Urinary bladder (tissue), 4 donors: Measurements from ENCODE around the gene ZNF544. TPM values are rescaled to one million over a fixed set of nuclear protein-coding genes. Genes with fewer than 3 reads are reported as not detected.
"Not testable (repeated sequence)": the region's sequence is repeated elsewhere in the genome, so short reads cannot be mapped to it uniquely, and the experiment has no call there.

Experiments
- DNase-seq: peaks from one replicate; pipeline ENCODE4 v3.0.0-alpha.2; 2015; ENCODE audit errors: extremely low spot score
- H3K27ac ChIP-seq: one replicate; pipeline ENCODE4 v1.5.1; 2013; ENCODE audit warnings: low read depth, mild to moderate bottlenecking, moderate library complexity
- H3K36me3 ChIP-seq: one replicate; pipeline ENCODE4 v1.6.1; 2013; ENCODE audit warnings: mild to moderate bottlenecking, moderate library complexity; ENCODE audit not compliant: insufficient read depth
- H3K4me1 ChIP-seq: one replicate; pipeline ENCODE4 v1.6.1; 2013; ENCODE audit warnings: mild to moderate bottlenecking, moderate library complexity; ENCODE audit not compliant: insufficient read depth
- H3K4me3 ChIP-seq: one replicate; pipeline ENCODE4 v1.5.1; 2013; ENCODE audit warnings: low read depth, low read length
- WGBS: extraction: QIAGEN DNeasy Blood & Tissue Kit; methylation state at CpG from one replicate; pipeline ENCODE4 v1.1.7; 2013; 5-methylcytosine and 5-hydroxymethylcytosine counted together
- polyA plus RNA-seq: library from polyadenylated mRNA; stranded (reverse); fragments of 200-250 nt; gene quantifications from one replicate; pipeline ENCODE4 v1.2.3, GENCODE V29; 2013
- total RNA-seq: library from RNA; depleted of rRNA; stranded (reverse); fragments of >200 nt; gene quantifications from one replicate; pipeline ENCODE4 v1.2.3, GENCODE V29; 2014
- donor health status: healthy with polysubstance abuse.
- donor health status: healthy.

The ZNF544 gene
- total and polyA plus RNA-seq, 2 donors = 23.6 to 51.4 TPM

GRCh38 chr19:58304255-58304654, 75.5 kb downstream of the ZNF544 start:
- no peak for DNase-seq
- H3K27ac ChIP-seq = no peak overlapping the region
- no peaks in the 10 kb centered on the region for H3K4me1 ChIP-seq
- H3K4me3 ChIP-seq = no peak overlapping the region
- H3K36me3 ChIP-seq = no peaks in the 10 kb centered on the region
- WGBS = 84% methylated on average over 7 of the region's 7 CpGs

GRCh38 chr19:58304748-58305064, 76.0 kb downstream of the ZNF544 start:
- Histone ChIP-seq H3K27ac (no peak overlapping the region), H3K4me3 (peak overlapping the region; percentile 81), H3K36me3 (no peaks in the 10 kb centered on the region), H3K4me1 (no peaks in the 10 kb centered on the region)
- 14% methylated on average over 7 of the region's 7 CpGs for WGBS
- DNase-seq = no peak

- peak within 1 kb of the TSS; percentile 55 for H3K27ac ChIP-seq
- WGBS = under 1% methylated on average over 55 of the region's 55 CpGs
- H3K4me1 ChIP-seq = no peaks in the 10 kb centered on the region
- H3K36me3 ChIP-seq = no peaks in the 10 kb centered on the region
- H3K4me3 ChIP-seq = peak within 1 kb of the TSS; percentile 81
- DNase-seq = peak; percentile 90
These were observed 76.6 kb downstream of the ZNF544 start, which contains the start of gene ERVK3-1 for GRCh38 chr19:58305065-58305931. Gene ERVK3-1 (plus strand): TSS chr19:58305377. CDS start chr19:58312169, 6,792 bp downstream.

- no peak overlapping the region for H3K27ac ChIP-seq
These were observed 77.2 kb downstream of the ZNF544 start for GRCh38 chr19:58305932-58306323.

GRCh38 chr19:58307736-58308135, 79.0 kb downstream of the ZNF544 start:
- no peak overlapping the region for H3K27ac ChIP-seq
- WGBS = 81% methylated on average over 4 of the region's 4 CpGs
- H3K4me1 ChIP-seq = no peaks in the 10 kb centered on the region
- peaks cover 3% of the 10 kb centered on the region for H3K36me3 ChIP-seq
- no peak overlapping the region for H3K4me3 ChIP-seq
- no peak for DNase-seq

More at GRCh38 chr19:58305932-58306323, 77.2 kb downstream of the ZNF544 start:
- WGBS = 51% methylated on average over 12 of the region's 12 CpGs
- no peaks in the 10 kb centered on the region for H3K36me3 ChIP-seq
- peak overlapping the region; percentile 81 for H3K4me3 ChIP-seq
- no peak for DNase-seq
- no peaks in the 10 kb centered on the region for H3K4me1 ChIP-seq

- not testable (repeated sequence) for H3K27ac ChIP-seq, H3K4me1 ChIP-seq, H3K36me3 ChIP-seq, H3K4me3 ChIP-seq, DNase-seq
- WGBS = 46% methylated on average over 13 of the region's 13 CpGs
These were observed 82.0 kb downstream of the ZNF544 start for GRCh38 chr19:58310685-58311084.

GRCh38 chr19:58311345-58311865, 82.7 kb downstream of the ZNF544 start:
- no peak for DNase-seq
- no peak overlapping the region for H3K27ac ChIP-seq
- peaks cover 5% of the 10 kb centered on the region for H3K36me3 ChIP-seq
- no peaks in the 10 kb centered on the region for H3K4me1 ChIP-seq
- H3K4me3 ChIP-seq = no peak overlapping the region
- WGBS = 90% methylated on average over 7 of the region's 7 CpGs

Other genes with a start within 250 kb of the ZNF544 start
- 35.4 TPM for gene ZNF606, start 226.1 kb upstream of the ZNF544 start, total RNA-seq
- 11.2 TPM for gene ZNF606, start 226.1 kb upstream of the ZNF544 start, polyA plus RNA-seq
- not detected for gene ZSCAN1, start 194.9 kb upstream of the ZNF544 start, total RNA-seq
- gene ZSCAN1, start 194.9 kb upstream of the ZNF544 start, polyA plus RNA-seq = 0.44 TPM
- gene ZNF135, start 169.6 kb upstream of the ZNF544 start, total RNA-seq = 12.6 TPM
- gene ZNF135, start 169.6 kb upstream of the ZNF544 start, polyA plus RNA-seq = 9.0 TPM
- 73.1 TPM for gene ZSCAN18, start 130.7 kb upstream of the ZNF544 start, total RNA-seq
- gene ZSCAN18, start 130.7 kb upstream of the ZNF544 start, polyA plus RNA-seq = 98.2 TPM
- 19.6 TPM for gene ZNF329, start 78.1 kb upstream of the ZNF544 start, total RNA-seq
- 9.4 TPM for gene ZNF329, start 78.1 kb upstream of the ZNF544 start, polyA plus RNA-seq
- 18.9 TPM for gene ZNF274, start 45.9 kb upstream of the ZNF544 start, total RNA-seq
- 32.1 TPM for gene ZNF274, start 45.9 kb upstream of the ZNF544 start, polyA plus RNA-seq
- 7.8 TPM for gene ZNF8, start 50.0 kb downstream of the ZNF544 start, total RNA-seq
- gene ZNF8, start 50.0 kb downstream of the ZNF544 start, polyA plus RNA-seq = 1.8 TPM
- 30.1 TPM for gene ERVK3-1, start 76.5 kb downstream of the ZNF544 start, total RNA-seq
- gene ERVK3-1, start 76.5 kb downstream of the ZNF544 start, polyA plus RNA-seq = 33.9 TPM
- 2.9 TPM for gene ZSCAN22, start 98.1 kb downstream of the ZNF544 start, total RNA-seq
- 1.6 TPM for gene ZSCAN22, start 98.1 kb downstream of the ZNF544 start, polyA plus RNA-seq
- 0.69 TPM for gene A1BG, start 124.6 kb downstream of the ZNF544 start, total RNA-seq
- gene A1BG, start 124.6 kb downstream of the ZNF544 start, polyA plus RNA-seq = 19.3 TPM
- gene ZNF497, start 133.8 kb downstream of the ZNF544 start, total RNA-seq = 2.1 TPM
- gene ZNF497, start 133.8 kb downstream of the ZNF544 start, polyA plus RNA-seq = 0.73 TPM
- gene ZNF837, start 152.1 kb downstream of the ZNF544 start, total RNA-seq = 1.5 TPM
- gene ZNF837, start 152.1 kb downstream of the ZNF544 start, polyA plus RNA-seq = 1.6 TPM
- gene RPS5, start 158.4 kb downstream of the ZNF544 start, total RNA-seq = 1,214 TPM
- gene RPS5, start 158.4 kb downstream of the ZNF544 start, polyA plus RNA-seq = 1,879 TPM
- gene RNF225, start 166.7 kb downstream of the ZNF544 start, total RNA-seq = not detected
- gene RNF225, start 166.7 kb downstream of the ZNF544 start, polyA plus RNA-seq = 0.11 TPM
- 13.6 TPM for gene ZNF584, start 179.7 kb downstream of the ZNF544 start, total RNA-seq
- 18.5 TPM for gene ZNF584, start 179.7 kb downstream of the ZNF544 start, polyA plus RNA-seq
- 11.9 TPM for gene ZNF132, start 211.2 kb downstream of the ZNF544 start, total RNA-seq
- 2.3 TPM for gene ZNF132, start 211.2 kb downstream of the ZNF544 start, polyA plus RNA-seq
- gene ZNF324B, start 222.7 kb downstream of the ZNF544 start, total RNA-seq = 6.6 TPM
- 5.4 TPM for gene ZNF324B, start 222.7 kb downstream of the ZNF544 start, polyA plus RNA-seq
- 9.5 TPM for gene ZNF324, start 238.2 kb downstream of the ZNF544 start, total RNA-seq
- 8.6 TPM for gene ZNF324, start 238.2 kb downstream of the ZNF544 start, polyA plus RNA-seq
- gene ZNF446, start 247.4 kb downstream of the ZNF544 start, total RNA-seq = 6.0 TPM
- 16.2 TPM for gene ZNF446, start 247.4 kb downstream of the ZNF544 start, polyA plus RNA-seq